ENCODE results near the gene PEX11A.
"Not testable (repeated sequence)": the region's sequence is repeated elsewhere in the genome, so short reads cannot be mapped to it uniquely, and the experiment has no call there.

DNA sequence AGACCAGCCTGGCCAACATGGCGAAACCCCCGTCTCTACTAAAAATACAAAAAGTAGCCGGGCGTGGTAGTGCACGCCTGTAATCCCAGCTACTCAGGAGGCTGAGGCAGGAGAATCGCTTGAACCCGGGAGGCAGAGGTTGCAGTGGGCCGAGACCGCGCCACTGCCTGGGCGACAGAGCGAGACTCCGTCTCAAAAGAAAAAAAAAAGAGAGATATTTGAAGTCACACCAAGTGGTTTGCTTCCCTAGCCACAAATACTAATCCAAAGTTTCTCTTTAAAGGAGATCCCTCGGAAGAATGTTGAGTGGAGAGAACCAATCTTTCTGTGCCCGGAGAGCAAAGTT, 651 bp downstream of the PEX11A start:
- not testable (repeated sequence) for TF ChIP-seq FOXK2 (IDR thresholded peaks at IDR 0.05); ELF4 (IDR thresholded peaks at IDR 0.05); BHLHE40 (IDR thresholded peaks at IDR 0.05; ENCODE audit: borderline replicate concordance); ARNT (IDR thresholded peaks at IDR 0.05); NFRKB (IDR thresholded peaks at IDR 0.05); TARDBP (IDR thresholded peaks at IDR 0.05); SUZ12 (IDR thresholded peaks at IDR 0.05); SP1 (IDR thresholded peaks at IDR 0.05); FOXM1 (IDR thresholded peaks at IDR 0.05; ENCODE audit: borderline replicate concordance); FOXA1 (IDR thresholded peaks at IDR 0.05); HDGF (IDR thresholded peaks at IDR 0.05; ENCODE audit: borderline replicate concordance); CTBP1 (IDR thresholded peaks at IDR 0.05; ENCODE audit: borderline replicate concordance)
- peak; percentile 69; the same call in 1 of the 2 replicates for TF ChIP-seq L3MBTL2 (conservative IDR thresholded peaks at IDR 0.05)
- TF ChIP-seq, protein P1, sequence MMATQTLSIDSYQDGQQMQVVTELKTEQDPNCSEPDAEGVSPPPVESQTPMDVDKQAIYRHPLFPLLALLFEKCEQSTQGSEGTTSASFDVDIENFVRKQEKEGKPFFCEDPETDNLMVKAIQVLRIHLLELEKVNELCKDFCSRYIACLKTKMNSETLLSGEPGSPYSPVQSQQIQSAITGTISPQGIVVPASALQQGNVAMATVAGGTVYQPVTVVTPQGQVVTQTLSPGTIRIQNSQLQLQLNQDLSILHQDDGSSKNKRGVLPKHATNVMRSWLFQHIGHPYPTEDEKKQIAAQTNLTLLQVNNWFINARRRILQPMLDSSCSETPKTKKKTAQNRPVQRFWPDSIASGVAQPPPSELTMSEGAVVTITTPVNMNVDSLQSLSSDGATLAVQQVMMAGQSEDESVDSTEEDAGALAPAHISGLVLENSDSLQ (IDR thresholded peaks at IDR 0.05), result not testable (repeated sequence)
